ENCODE measurements around the gene MPHOSPH10. TPM values are rescaled to one million over a fixed set of nuclear protein-coding genes. Genes with fewer than 3 reads are reported as not detected.

Gene MPHOSPH10
- total and polyA plus RNA-seq, 2 donors (not counting 3 experiments of a cell fraction or from before 2014, with no cell fraction given), result 4.4 to 38.8 TPM

GRCh38 chr2:71102981-71103681, 27.3 kb upstream of the MPHOSPH10 start:
- Histone ChIP-seq H3K27ac (ENCODE audit: insufficient read depth, low read depth, low read length) (no peak overlapping the region), H3K79me2 (ENCODE audit: control insufficient read depth, insufficient read depth, low read length) (no peaks in the 10 kb centered on the region), H3K4me3 (replicated peaks in 1 of 3; ENCODE audit: insufficient read depth in 1 of 3, low read depth in 1 of 3, low read length in 3 of 3) (no peak overlapping the region), H4K20me1 (replicated peaks; ENCODE audit: control insufficient read depth, extremely low read depth, insufficient read depth, low read length) (no peaks in the 10 kb centered on the region), H3K9ac (replicated peaks; ENCODE audit: extremely low read depth, insufficient read depth, low read length) (no peak overlapping the region), H2AFZ (ENCODE audit: low read depth, low read length) (no peak overlapping the region), H3K9me1 (replicated peaks; ENCODE audit: control insufficient read depth, extremely low read depth, insufficient read depth, low read length) (no peaks in the 10 kb centered on the region), H3K27me3 (ENCODE audit: control insufficient read depth in 2 of 2, insufficient read depth in 2 of 2, low read length in 2 of 2) (no peaks in the 10 kb centered on the region), H3K36me3 (ENCODE audit: control insufficient read depth in 2 of 2, extremely low read depth in 1 of 2, insufficient read depth in 2 of 2, low read length in 2 of 2) (no peaks in the 10 kb centered on the region), H3K4me2 (ENCODE audit: insufficient read depth, low read length) (no peak overlapping the region), H3K4me1 (ENCODE audit: control insufficient read depth, extremely low read depth, insufficient read depth, low read length) (no peaks in the 10 kb centered on the region), H3K9me3 (replicated peaks; ENCODE audit: control insufficient read depth, insufficient read depth, low read length) (no peaks in the 10 kb centered on the region)
- ChIA-PET CTCF (interaction anchor here (4.0 kb wide), 1 partner anchor 33 kb away, joined by 23 read pairs; the partner anchor contains the start of gene NAGK), POLR2A (no interaction called here)
- intact Hi-C loops (cut with micrococcal nuclease), result loop anchor here (5.0 kb wide), 1 partner anchor 1081 kb away; no protein-coding TSS in a partner anchor
- FAIRE-seq, result no peak
- no TSS peak for BruUV-seq (replicated peaks)
- dilution Hi-C loops (cut with MboI; ENCODE audit: extremely low pct_ligation_motif_present, low sequenced_read_pairs), result no loop called here
- TF ChIP-seq GATA2 (IDR thresholded peaks at IDR 0.05; ENCODE audit: insufficient read depth, insufficient read length, low read depth, low read length) (no peak), POLR2AphosphoS5 (IDR thresholded peaks at IDR 0.05; ENCODE audit: insufficient read depth, low read depth, low read length) (no peak), MAX (IDR thresholded peaks at IDR 0.05; ENCODE audit: insufficient read depth, insufficient read length) (no peak), JUN (IDR thresholded peaks at IDR 0.05; ENCODE audit: borderline replicate concordance, insufficient read depth, insufficient read length, low read depth) (no peak), EZH2 (IDR thresholded peaks at IDR 0.05; ENCODE audit: borderline replicate concordance, low read depth, low read length, severe bottlenecking) (no peak), MYC (IDR thresholded peaks at IDR 0.05; ENCODE audit: low read depth, low read length) (no peak), CTCF (IDR thresholded peaks at IDR 0.05; ENCODE audit: extremely low read depth in 1 of 2, insufficient read depth in 1 of 2, low read depth in 1 of 2, low read length in 2 of 2) (no peak), POLR2A (IDR thresholded peaks at IDR 0.05; ENCODE audit: low read depth, low read length) (no peak), FOS (IDR thresholded peaks at IDR 0.05; ENCODE audit: borderline replicate concordance, insufficient read depth, low read length) (no peak)
- DNase-seq (ENCODE audit: low read depth, low spot score), result no peak

All from endothelial cell of umbilical vein (primary cell).